Measurements from ENCODE around the gene LRRC18.

LRRC18 gene

GRCh38 chr10:48896756-48897440 is 42.7 kb downstream of the LRRC18 start:
- no peak overlapping the region for H3K4me3 ChIP-seq (ENCODE audit: low read depth, low read length)
- H3K36me3 ChIP-seq: no peaks in the 10 kb centered on the region
- no peaks in the 10 kb centered on the region for H3K4me1 ChIP-seq
- no peak for DNase-seq
- TF ChIP-seq, protein P1, sequence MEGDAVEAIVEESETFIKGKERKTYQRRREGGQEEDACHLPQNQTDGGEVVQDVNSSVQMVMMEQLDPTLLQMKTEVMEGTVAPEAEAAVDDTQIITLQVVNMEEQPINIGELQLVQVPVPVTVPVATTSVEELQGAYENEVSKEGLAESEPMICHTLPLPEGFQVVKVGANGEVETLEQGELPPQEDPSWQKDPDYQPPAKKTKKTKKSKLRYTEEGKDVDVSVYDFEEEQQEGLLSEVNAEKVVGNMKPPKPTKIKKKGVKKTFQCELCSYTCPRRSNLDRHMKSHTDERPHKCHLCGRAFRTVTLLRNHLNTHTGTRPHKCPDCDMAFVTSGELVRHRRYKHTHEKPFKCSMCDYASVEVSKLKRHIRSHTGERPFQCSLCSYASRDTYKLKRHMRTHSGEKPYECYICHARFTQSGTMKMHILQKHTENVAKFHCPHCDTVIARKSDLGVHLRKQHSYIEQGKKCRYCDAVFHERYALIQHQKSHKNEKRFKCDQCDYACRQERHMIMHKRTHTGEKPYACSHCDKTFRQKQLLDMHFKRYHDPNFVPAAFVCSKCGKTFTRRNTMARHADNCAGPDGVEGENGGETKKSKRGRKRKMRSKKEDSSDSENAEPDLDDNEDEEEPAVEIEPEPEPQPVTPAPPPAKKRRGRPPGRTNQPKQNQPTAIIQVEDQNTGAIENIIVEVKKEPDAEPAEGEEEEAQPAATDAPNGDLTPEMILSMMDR (IDR thresholded peaks at IDR 0.05; ENCODE audit: low read depth, low read length): no peak
- no peaks in the 10 kb centered on the region for H3K9me3 ChIP-seq
- H3K27me3 ChIP-seq: no peaks in the 10 kb centered on the region

- Histone ChIP-seq H3K4me3 (ENCODE audit: low read depth, low read length) (no peak overlapping the region), H3K4me1 (no peaks in the 10 kb centered on the region), H3K36me3 (no peaks in the 10 kb centered on the region), H3K27me3 (no peaks in the 10 kb centered on the region), H3K9me3 (no peaks in the 10 kb centered on the region)
- TF ChIP-seq, protein P1 (IDR thresholded peaks at IDR 0.05; ENCODE audit: low read depth, low read length): no peak
- DNase-seq: no peak
Observed at GRCh38 chr10:48895803-48896195, 43.8 kb downstream of the LRRC18 start.

- no peak for DNase-seq
- Histone ChIP-seq H3K27me3 (no peaks in the 10 kb centered on the region), H3K4me1 (no peaks in the 10 kb centered on the region), H3K36me3 (no peaks in the 10 kb centered on the region), H3K9me3 (no peaks in the 10 kb centered on the region), H3K4me3 (ENCODE audit: low read depth, low read length) (no peak overlapping the region)
- TF ChIP-seq, protein P1 (IDR thresholded peaks at IDR 0.05; ENCODE audit: low read depth, low read length): no peak
Observed at GRCh38 chr10:48894911-48895802, 44.5 kb downstream of the LRRC18 start.

- Histone ChIP-seq H3K9me3 (no peaks in the 10 kb centered on the region), H3K27me3 (no peaks in the 10 kb centered on the region), H3K36me3 (no peaks in the 10 kb centered on the region), H3K4me3 (ENCODE audit: low read depth, low read length) (no peak overlapping the region), H3K4me1 (no peaks in the 10 kb centered on the region)
- no peak for DNase-seq
- TF ChIP-seq, protein P1 (IDR thresholded peaks at IDR 0.05; ENCODE audit: low read depth, low read length): no peak
Observed at GRCh38 chr10:48890888-48891850, 48.5 kb downstream of the LRRC18 start.

- no peaks in the 10 kb centered on the region for H3K36me3 ChIP-seq
- H3K4me3 ChIP-seq (ENCODE audit: low read depth, low read length): no peak overlapping the region
- no peaks in the 10 kb centered on the region for H3K9me3 ChIP-seq
- H3K27me3 ChIP-seq: no peaks in the 10 kb centered on the region
- no peak for DNase-seq
- no peaks in the 10 kb centered on the region for H3K4me1 ChIP-seq
- TF ChIP-seq, protein P1 (IDR thresholded peaks at IDR 0.05; ENCODE audit: low read depth, low read length): no peak
Observed at GRCh38 chr10:48887982-48888381, 51.7 kb downstream of the LRRC18 start.

Measured in BE2C (cell line).